Measurements from ENCODE around the gene PDLIM4.

DNA sequence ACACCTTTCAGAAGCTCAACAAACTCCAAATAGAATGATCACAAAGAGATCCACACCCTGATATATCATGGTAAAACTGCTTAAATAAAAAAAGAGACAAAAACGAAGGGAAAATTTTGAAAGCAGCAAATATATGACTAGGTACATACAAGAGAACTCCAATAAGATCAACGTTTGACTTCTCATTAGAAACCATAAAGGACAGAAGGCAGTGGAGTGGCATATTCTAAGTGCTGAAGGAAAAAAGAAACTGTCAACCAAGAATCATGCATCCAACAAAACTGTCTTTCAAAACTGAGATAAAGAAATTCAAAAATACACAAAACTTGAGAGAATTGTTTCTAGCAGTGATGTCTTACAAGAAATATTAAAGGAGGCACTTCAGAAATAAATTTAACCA is 47.9 kb downstream of the PDLIM4 start:
- TF ChIP-seq, protein P1, sequence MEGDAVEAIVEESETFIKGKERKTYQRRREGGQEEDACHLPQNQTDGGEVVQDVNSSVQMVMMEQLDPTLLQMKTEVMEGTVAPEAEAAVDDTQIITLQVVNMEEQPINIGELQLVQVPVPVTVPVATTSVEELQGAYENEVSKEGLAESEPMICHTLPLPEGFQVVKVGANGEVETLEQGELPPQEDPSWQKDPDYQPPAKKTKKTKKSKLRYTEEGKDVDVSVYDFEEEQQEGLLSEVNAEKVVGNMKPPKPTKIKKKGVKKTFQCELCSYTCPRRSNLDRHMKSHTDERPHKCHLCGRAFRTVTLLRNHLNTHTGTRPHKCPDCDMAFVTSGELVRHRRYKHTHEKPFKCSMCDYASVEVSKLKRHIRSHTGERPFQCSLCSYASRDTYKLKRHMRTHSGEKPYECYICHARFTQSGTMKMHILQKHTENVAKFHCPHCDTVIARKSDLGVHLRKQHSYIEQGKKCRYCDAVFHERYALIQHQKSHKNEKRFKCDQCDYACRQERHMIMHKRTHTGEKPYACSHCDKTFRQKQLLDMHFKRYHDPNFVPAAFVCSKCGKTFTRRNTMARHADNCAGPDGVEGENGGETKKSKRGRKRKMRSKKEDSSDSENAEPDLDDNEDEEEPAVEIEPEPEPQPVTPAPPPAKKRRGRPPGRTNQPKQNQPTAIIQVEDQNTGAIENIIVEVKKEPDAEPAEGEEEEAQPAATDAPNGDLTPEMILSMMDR (conservative IDR thresholded peaks at IDR 0.05; ENCODE audit: low read length) = no peak
- no peak for TF ChIP-seq EZH2phosphoT487 (IDR thresholded peaks at IDR 0.05; ENCODE audit: borderline replicate concordance, low read depth, low read length)

Data from OCI-LY7 (cell line).